Natural killer cell (primary cell): ENCODE measurements around the gene DCTN1. TPM values are rescaled to one million over a fixed set of nuclear protein-coding genes. Genes with fewer than 3 reads are reported as not detected.

Experiments used
- ATAC-seq, 3 donors: fragments of 150-1000 bp in 2 of 3; fragments of 200-7000 bp in 1 of 3; cut with Tn5 transposase; 1 replicate in 1 of 3; 2 replicates in 2 of 3; pipeline ENCODE4 v1.10.0; 2021; ENCODE audit warnings: mild to moderate bottlenecking in 2 of 3, moderate library complexity in 2 of 3
- DNase-seq, 2 donors: peaks; one replicate each; pipeline versions ENCODE4 v3.0.0 to v3.0.0-alpha.2; 2013 to 2021; ENCODE audit warnings: mixed read lengths in 1 of 2
- H3K27ac ChIP-seq: one replicate; pipeline ENCODE4 v1.5.1; 2013; ENCODE audit warnings: mild to moderate bottlenecking, low read length
- H3K27me3 ChIP-seq: one replicate; pipeline ENCODE4 v1.6.1; 2013; ENCODE audit warnings: low read length; ENCODE audit not compliant: control insufficient read depth, insufficient read depth
- H3K36me3 ChIP-seq: one replicate; pipeline ENCODE4 v1.6.1; 2013; ENCODE audit warnings: low read length; ENCODE audit not compliant: control insufficient read depth, insufficient read depth
- H3K4me1 ChIP-seq: one replicate; pipeline ENCODE4 v1.6.1; 2013; ENCODE audit warnings: low read length; ENCODE audit not compliant: control insufficient read depth, insufficient read depth
- H3K4me3 ChIP-seq: one replicate; pipeline ENCODE4 v1.5.1; 2013; ENCODE audit warnings: low read length
- H3K9me3 ChIP-seq: one replicate; pipeline ENCODE4 v1.6.1; 2013; ENCODE audit warnings: low read length; ENCODE audit not compliant: control insufficient read depth, insufficient read depth
- H3K27ac Mint-ChIP-seq, 2 donors: one replicate each; pipeline ENCODE4 v1.8.0; 2022; ENCODE audit warnings: mild to moderate bottlenecking in 2 of 2, mixed read lengths in 2 of 2, moderate library complexity in 1 of 2
- H3K27me3 Mint-ChIP-seq, 2 donors: one replicate each; pipeline ENCODE4 v1.8.0; 2022; ENCODE audit warnings: low read depth in 2 of 2, mixed read lengths in 2 of 2
- H3K36me3 Mint-ChIP-seq: one replicate; pipeline ENCODE4 v1.8.0; 2022; ENCODE audit warnings: mixed read lengths
- H3K4me1 Mint-ChIP-seq, 2 donors: one replicate each; pipeline ENCODE4 v1.8.0; 2022; ENCODE audit warnings: mixed read lengths in 2 of 2
- H3K4me3 Mint-ChIP-seq: one replicate; pipeline ENCODE4 v1.8.0; 2022; ENCODE audit warnings: mild to moderate bottlenecking, moderate library complexity, mixed read lengths
- H3K9me3 Mint-ChIP-seq, 2 donors: one replicate each; pipeline ENCODE4 v1.8.0; 2022; ENCODE audit warnings: mixed read lengths in 2 of 2
- CTCF ChIP-seq: fragments of 200-600 bp; IDR thresholded peaks from one replicate; pipeline ENCODE4 v1.8.0; 2022; ENCODE audit warnings: antibody characterized with exemption
- WGBS: methylation state at CpG from one replicate; pipeline ENCODE4 v1.1.7; 2013; ENCODE audit warnings: missing lambda C conversion rate; ENCODE audit not compliant: insufficient coverage; 5-methylcytosine and 5-hydroxymethylcytosine counted together
- intact Hi-C: fragments of 100-400 bp; cut with micrococcal nuclease; formaldehyde crosslinking; loops from one replicate; pipeline ENCODE4 v1.14.2; 2022
- total RNA-seq, 4 donors: library from RNA; stranded (reverse); fragments of 120-200 nt in 1 of 4; gene quantifications; one replicate each; pipeline versions ENCODE4 v1.2.3 to v1.2.4, GENCODE V29; 2013 to 2022

Gene DCTN1
- total RNA-seq, 3 donors from 2014 or later (not counting 1 experiment from before 2014, with no cell fraction given) = 103 to 116 (median 116) TPM

DNA sequence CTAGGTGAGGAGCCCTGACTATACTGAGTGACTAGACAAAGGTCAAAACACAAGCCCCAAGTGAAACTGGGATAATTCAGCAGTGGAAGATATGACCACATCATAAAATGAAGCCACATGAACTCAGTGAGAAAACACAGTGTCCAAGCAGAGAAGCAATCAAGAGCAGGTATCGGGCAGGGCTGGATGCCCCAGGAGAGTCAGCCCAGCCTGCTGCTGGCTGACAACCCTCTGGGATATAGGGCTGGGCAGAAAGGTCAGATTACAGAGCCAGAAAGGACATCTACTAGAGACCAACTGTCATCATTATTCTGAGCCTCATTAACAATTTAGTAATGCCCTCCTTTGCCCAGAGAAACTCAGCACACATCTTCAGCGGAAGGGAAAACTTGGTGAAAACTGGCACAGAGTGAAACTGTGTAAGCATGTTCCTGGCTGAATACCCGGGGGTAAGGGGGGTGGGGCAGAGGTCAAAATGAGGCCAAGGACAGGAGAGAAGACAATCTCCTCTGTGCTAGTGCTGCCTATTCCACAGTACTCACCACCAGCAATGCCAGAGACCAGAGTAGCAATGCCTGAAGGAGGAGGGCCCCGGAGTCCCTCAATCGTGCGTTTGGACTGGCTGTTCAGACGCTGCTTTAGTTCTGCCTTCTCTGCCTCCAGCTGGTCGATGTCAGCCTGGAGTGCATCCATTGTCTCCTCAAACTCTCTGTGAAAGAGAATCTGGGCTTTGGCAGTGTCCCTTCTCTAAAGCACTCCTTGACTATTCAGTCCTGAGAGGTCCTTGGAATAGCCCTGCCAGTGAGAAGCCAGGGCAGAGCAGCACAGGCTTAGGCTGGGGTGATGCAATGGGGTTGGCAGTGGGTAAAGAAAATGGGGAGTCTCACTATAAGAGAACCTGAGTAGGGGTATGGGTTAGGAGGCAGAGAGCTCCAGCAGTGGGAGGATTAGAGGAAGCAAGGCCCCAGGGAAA lies 15.3 kb downstream of the DCTN1 start:
- TF ChIP-seq CTCF = no peak
- 97% methylated on average over 8 of the region's 8 CpGs for WGBS

GRCh38 chr2:74361327-74361726 lies 18.8 kb downstream of the DCTN1 start:
- 94% methylated on average over 11 of the region's 11 CpGs for WGBS
- peaks cover 21% of the 10 kb centered on the region for H3K36me3 Mint-ChIP-seq
- intact Hi-C loops = no loop called here
- ATAC-seq (no peak), DNase-seq (no peak)
- H3K4me3 Mint-ChIP-seq = no peak overlapping the region
- no peaks in the 10 kb centered on the region for H3K9me3 ChIP-seq
- H3K4me1 Mint-ChIP-seq = no peaks in the 10 kb centered on the region
- no peaks in the 10 kb centered on the region for H3K4me1 ChIP-seq
- H3K27ac ChIP-seq = no peak overlapping the region
- no peak for TF ChIP-seq CTCF
- H3K27me3 ChIP-seq = no peaks in the 10 kb centered on the region
- H3K36me3 ChIP-seq = peaks cover 79% of the 10 kb centered on the region
- no peaks in the 10 kb centered on the region for H3K27me3 Mint-ChIP-seq
- no peak overlapping the region for H3K4me3 ChIP-seq
- H3K27ac Mint-ChIP-seq = no peak overlapping the region
- H3K9me3 Mint-ChIP-seq = no peaks in the 10 kb centered on the region

More for the DNA sequence above, 15.3 kb downstream of the DCTN1 start:
- DNase-seq = no peak
- Histone ChIP-seq H3K4me1 (no peaks in the 10 kb centered on the region), H3K27ac (no peak overlapping the region), H3K27me3 (no peaks in the 10 kb centered on the region), H3K9me3 (no peaks in the 10 kb centered on the region), H3K4me3 (no peak overlapping the region), H3K36me3 (peaks cover 96% of the 10 kb centered on the region)
- Mint-ChIP-seq H3K9me3 (no peaks in the 10 kb centered on the region), H3K4me1 (no peaks in the 10 kb centered on the region), H3K27ac (no peak overlapping the region), H3K4me3 (no peak overlapping the region), H3K36me3 (peaks cover 11% of the 10 kb centered on the region), H3K27me3 (no peaks in the 10 kb centered on the region)
- intact Hi-C loops = no loop called here
- no peak for ATAC-seq

GRCh38 chr2:74357627-74358026 lies 22.5 kb downstream of the DCTN1 start:
- H3K36me3 Mint-ChIP-seq = peaks cover 15% of the 10 kb centered on the region
- TF ChIP-seq CTCF = no peak
- H3K27me3 Mint-ChIP-seq = no peaks in the 10 kb centered on the region
- DNase-seq (no peak), ATAC-seq (no peak)
- no peak overlapping the region for H3K27ac Mint-ChIP-seq
- H3K27ac ChIP-seq = no peak overlapping the region
- H3K9me3 Mint-ChIP-seq = no peaks in the 10 kb centered on the region
- H3K4me3 Mint-ChIP-seq = no peak overlapping the region
- no peaks in the 10 kb centered on the region for H3K9me3 ChIP-seq
- H3K4me1 Mint-ChIP-seq = no peaks in the 10 kb centered on the region
- no peaks in the 10 kb centered on the region for H3K4me1 ChIP-seq
- H3K36me3 ChIP-seq = peaks cover 46% of the 10 kb centered on the region
- H3K27me3 ChIP-seq = no peaks in the 10 kb centered on the region
- intact Hi-C loops = no loop called here
- H3K4me3 ChIP-seq = no peak overlapping the region
